HL-60 (cell line): ENCODE results near the gene MAN2A2.

Source experiments
- CTCF ChIP-seq: IDR thresholded peaks from one replicate; pipeline ENCODE4 v1.5.1; 2011; ENCODE audit warnings: low read length, control low read depth, inconsistent platforms; ENCODE audit not compliant: insufficient read depth
- POLR2AphosphoS5 ChIP-seq: IDR thresholded peaks from 2 replicates; pipeline ENCODE4 v1.6.1; 2012; ENCODE audit warnings: low read depth
- SPI1 ChIP-seq: IDR thresholded peaks from 2 replicates; pipeline ENCODE4 v1.6.1; 2012; ENCODE audit warnings: low read depth, mild to moderate bottlenecking, borderline replicate concordance

GRCh38 chr15:90873998-90874605, 29.0 kb upstream of the MAN2A2 start:
- TF ChIP-seq POLR2AphosphoS5: no peak
- TF ChIP-seq CTCF: no peak
- no peak for TF ChIP-seq SPI1
